ENCODE results near the gene ZSWIM4. TPM values are rescaled to one million over a fixed set of nuclear protein-coding genes. Genes with fewer than 3 reads are reported as not detected.

Gene ZSWIM4
- total and polyA plus RNA-seq, 7 donors, result 0.77 to 7.8 (median 3.7) TPM

DNA sequence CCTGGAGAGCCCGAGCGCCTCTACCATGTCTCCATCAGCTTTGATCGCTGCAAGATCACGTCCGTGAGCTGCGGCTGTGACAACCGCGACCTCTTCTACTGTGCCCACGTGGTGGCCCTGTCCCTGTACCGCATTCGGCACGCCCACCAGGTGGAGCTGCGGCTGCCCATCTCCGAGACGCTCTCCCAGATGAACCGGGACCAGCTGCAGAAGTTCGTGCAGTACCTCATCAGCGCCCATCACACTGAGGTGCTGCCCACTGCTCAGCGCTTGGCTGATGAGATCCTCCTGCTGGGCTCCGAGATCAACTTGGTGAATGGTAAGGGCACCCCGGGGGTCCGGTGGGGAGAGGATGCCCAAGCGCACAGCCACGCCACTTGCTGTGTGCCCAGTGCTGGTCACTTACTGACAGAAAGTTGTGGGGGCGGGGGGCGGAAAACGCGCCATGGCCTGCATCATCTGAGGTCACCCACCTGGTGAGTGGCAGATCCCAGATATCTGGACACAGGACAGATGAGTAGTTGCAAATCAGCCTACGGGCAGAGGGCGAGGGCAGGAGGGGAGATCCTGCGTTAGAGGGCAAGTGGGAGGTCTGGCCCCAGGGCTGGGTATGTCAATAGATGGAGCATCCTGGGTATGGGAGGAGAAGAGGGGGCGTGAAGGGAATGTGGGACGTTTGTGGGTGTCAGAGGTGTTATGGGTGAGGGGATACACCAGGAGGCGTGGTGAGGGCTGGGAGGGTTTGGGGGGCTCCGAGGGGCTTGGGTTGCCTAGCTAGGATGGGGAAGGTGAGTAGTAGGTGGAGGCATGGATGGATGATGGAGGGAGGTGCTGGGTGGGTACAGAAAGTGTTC, 9.8 kb downstream of the ZSWIM4 start:
- Histone ChIP-seq H3K4me1 (no peaks in the 10 kb centered on the region), H3K36me3 (ENCODE audit: insufficient read depth in 1 of 2, low read depth in 1 of 2) (peaks cover 0 to 23% of the 10 kb centered on the region in 2 donors), H3K27me3 (ENCODE audit: insufficient read depth in 3 of 3, low read length in 2 of 3) (no peaks in the 10 kb centered on the region), H3K9me3 (no peaks in the 10 kb centered on the region), H3K4me3 (no peak overlapping the region), H3K27ac (no peak overlapping the region)
- DNase-seq (peak; percentile 34 to 77), ATAC-seq (peak; percentile 75 to 89 (median 84))
- intact Hi-C loops (cut with DNase I), result no loop called here
- WGBS, 3 donors, result 69% methylated on average over 35 of the region's 35 CpGs
- TF ChIP-seq, protein P1, sequence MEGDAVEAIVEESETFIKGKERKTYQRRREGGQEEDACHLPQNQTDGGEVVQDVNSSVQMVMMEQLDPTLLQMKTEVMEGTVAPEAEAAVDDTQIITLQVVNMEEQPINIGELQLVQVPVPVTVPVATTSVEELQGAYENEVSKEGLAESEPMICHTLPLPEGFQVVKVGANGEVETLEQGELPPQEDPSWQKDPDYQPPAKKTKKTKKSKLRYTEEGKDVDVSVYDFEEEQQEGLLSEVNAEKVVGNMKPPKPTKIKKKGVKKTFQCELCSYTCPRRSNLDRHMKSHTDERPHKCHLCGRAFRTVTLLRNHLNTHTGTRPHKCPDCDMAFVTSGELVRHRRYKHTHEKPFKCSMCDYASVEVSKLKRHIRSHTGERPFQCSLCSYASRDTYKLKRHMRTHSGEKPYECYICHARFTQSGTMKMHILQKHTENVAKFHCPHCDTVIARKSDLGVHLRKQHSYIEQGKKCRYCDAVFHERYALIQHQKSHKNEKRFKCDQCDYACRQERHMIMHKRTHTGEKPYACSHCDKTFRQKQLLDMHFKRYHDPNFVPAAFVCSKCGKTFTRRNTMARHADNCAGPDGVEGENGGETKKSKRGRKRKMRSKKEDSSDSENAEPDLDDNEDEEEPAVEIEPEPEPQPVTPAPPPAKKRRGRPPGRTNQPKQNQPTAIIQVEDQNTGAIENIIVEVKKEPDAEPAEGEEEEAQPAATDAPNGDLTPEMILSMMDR (IDR thresholded peaks at IDR 0.05), result peak; percentile 47

DNA sequence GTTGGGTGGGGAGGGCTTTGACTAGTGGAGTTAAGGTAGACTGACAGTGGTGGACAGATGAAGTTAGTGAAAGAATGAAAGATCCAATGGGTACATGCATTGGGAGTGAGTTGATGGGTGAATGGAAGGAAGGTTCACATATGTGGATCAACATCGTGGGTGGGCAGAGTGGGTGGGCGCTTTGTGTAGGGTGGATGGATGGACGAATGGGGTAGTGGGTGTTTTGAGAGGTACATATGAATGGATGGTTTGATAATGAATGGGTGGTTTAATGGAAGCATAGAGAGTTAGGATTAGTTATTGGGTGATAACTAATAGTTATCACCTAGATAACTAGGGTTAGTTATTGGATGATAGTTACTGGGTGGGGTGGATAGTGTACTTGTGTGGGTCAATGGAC, 11.5 kb downstream of the ZSWIM4 start:
- no peak overlapping the region for H3K4me3 ChIP-seq
- 96 to 100% (median 98%) methylated on average over 3 of the region's 3 CpGs for WGBS, 3 donors
- no peaks in the 10 kb centered on the region for H3K27me3 ChIP-seq (ENCODE audit: insufficient read depth in 3 of 3, low read length in 2 of 3)
- no peaks in the 10 kb centered on the region for H3K9me3 ChIP-seq
- TF ChIP-seq, protein P1 (IDR thresholded peaks at IDR 0.05), result no peak
- H3K36me3 ChIP-seq (ENCODE audit: insufficient read depth in 1 of 2, low read depth in 1 of 2), result peaks cover 0 to 27% of the 10 kb centered on the region in 2 donors
- intact Hi-C loops (cut with DNase I), result loop anchor here in 1 of 2 donors (2.0 kb wide), 1 partner anchor 16 kb away; no protein-coding TSS in a partner anchor
- ATAC-seq (no peak), DNase-seq (no peak)
- no peak overlapping the region for H3K27ac ChIP-seq
- no peaks in the 10 kb centered on the region for H3K4me1 ChIP-seq

DNA sequence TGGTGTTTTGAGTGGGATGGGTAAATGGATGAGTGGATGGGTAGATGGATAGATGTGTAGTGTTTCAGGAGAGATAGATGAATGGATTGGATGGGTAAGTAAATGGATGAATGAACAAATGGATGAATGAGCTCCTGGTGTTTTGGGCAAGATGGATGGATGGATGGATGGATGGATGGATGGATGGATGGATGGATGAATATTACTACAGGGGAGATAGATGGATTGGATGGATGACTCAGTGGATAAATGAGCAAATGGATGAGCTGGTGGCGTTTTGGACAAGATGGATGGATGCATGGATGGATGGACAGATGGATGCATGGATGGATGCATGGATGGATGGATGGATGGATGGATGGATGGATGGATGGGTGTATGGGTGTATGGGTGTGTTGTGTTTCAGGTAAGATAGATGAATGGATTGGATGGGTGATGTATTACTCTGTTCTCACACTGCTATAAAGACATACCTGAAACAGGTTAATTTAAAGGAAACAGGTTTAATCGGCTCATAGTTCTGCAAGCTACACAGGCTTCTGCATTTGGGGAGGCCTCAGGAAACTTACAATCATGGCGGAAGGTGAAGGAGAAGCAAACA, 12.3 kb downstream of the ZSWIM4 start:
- H3K4me1 ChIP-seq, result no peaks in the 10 kb centered on the region
- WGBS, 3 donors, result 96 to 100% (median 97%) methylated on average over 3 of the region's 3 CpGs
- TF ChIP-seq, protein P1 (IDR thresholded peaks at IDR 0.05), result no peak
- peaks cover 0 to 24% of the 10 kb centered on the region in 2 donors for H3K36me3 ChIP-seq (ENCODE audit: insufficient read depth in 1 of 2, low read depth in 1 of 2)
- no peak overlapping the region for H3K27ac ChIP-seq
- H3K4me3 ChIP-seq, result no peak overlapping the region
- H3K27me3 ChIP-seq (ENCODE audit: insufficient read depth in 3 of 3, low read length in 2 of 3), result no peaks in the 10 kb centered on the region
- DNase-seq (no peak), ATAC-seq (no peak)
- no peaks in the 10 kb centered on the region for H3K9me3 ChIP-seq
- intact Hi-C loops (cut with DNase I), result loop anchor here in 1 of 2 donors (2.0 kb wide), 1 partner anchor 15 kb away; no protein-coding TSS in a partner anchor

DNA sequence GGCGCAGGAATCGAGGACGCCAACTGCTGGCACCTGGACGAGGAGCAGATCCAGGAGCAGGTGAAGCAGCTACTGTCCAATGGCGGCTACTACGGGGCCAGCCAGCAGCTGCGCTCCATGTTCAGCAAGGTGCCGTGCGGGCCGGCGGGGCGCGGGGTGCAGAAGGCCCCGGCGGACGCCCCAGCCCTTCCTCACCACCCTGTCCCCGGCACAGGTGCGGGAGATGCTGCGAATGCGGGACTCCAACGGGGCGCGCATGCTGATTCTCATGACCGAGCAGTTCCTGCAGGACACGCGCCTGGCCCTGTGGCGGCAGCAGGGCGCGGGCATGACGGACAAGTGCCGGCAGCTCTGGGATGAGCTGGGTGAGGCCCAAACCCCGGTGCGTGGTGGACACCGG, 13.6 kb downstream of the ZSWIM4 start:
- intact Hi-C loops (cut with DNase I), result no loop called here
- Histone ChIP-seq H3K36me3 (ENCODE audit: insufficient read depth in 1 of 2, low read depth in 1 of 2) (peaks cover 0 to 18% of the 10 kb centered on the region in 2 donors), H3K27ac (no peak overlapping the region), H3K27me3 (ENCODE audit: insufficient read depth in 3 of 3, low read length in 2 of 3) (no peaks in the 10 kb centered on the region), H3K4me3 (no peak overlapping the region), H3K9me3 (no peaks in the 10 kb centered on the region), H3K4me1 (no peaks in the 10 kb centered on the region)
- 93 to 95% (median 93%) methylated on average over 33 to 34 of the region's 34 CpGs for WGBS, 3 donors
- no peak for DNase-seq
- TF ChIP-seq, protein P1 (IDR thresholded peaks at IDR 0.05), result no peak
- ATAC-seq, result peak in 1 of 4 donors; percentile 28
